ENCODE measurements around the gene SPATA32.

DNA sequence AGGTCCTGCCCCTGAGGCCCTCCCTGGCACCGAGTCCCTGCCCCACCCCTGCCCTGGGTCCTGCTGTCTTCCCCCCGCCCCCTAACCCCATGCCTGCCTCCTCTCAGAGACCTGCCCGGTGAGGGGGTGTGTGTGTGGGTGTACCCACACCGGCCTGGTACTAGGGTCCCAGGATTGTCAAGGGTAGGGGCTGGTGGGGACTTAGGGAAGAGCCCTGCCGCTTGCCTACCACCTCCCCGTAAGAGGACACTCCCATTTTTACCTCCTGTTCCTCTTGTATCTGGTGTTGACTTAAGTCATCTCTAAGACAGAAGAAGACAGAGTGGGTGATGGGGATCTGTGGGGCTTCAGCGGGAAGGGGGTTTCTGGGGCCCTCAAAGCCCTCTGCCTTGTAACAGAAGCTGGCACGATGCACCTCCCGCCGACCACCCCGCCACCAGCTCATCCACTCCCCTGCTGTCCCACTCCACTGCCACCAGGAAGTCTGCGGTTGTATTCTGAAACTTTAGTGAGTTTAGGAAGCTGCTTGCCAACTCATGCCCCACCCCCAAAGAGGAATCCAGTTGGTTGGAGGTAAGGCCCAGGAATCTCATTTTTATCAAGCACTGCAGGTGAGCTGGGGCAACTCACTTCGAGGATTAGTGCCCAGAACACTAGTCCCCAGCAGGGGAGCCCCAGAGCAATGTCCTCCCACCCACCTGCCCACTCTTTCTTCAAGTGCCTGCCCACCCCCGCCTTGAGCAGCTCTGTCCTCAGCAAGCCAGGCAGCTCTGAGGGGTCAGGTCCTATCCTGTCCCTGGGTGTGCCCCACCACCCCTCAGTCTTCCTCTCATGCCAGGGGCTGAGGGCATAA is 5.6 kb downstream of the SPATA32 start:
- TF ChIP-seq, protein P1, sequence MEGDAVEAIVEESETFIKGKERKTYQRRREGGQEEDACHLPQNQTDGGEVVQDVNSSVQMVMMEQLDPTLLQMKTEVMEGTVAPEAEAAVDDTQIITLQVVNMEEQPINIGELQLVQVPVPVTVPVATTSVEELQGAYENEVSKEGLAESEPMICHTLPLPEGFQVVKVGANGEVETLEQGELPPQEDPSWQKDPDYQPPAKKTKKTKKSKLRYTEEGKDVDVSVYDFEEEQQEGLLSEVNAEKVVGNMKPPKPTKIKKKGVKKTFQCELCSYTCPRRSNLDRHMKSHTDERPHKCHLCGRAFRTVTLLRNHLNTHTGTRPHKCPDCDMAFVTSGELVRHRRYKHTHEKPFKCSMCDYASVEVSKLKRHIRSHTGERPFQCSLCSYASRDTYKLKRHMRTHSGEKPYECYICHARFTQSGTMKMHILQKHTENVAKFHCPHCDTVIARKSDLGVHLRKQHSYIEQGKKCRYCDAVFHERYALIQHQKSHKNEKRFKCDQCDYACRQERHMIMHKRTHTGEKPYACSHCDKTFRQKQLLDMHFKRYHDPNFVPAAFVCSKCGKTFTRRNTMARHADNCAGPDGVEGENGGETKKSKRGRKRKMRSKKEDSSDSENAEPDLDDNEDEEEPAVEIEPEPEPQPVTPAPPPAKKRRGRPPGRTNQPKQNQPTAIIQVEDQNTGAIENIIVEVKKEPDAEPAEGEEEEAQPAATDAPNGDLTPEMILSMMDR (IDR thresholded peaks at IDR 0.05) = no peak
- TF ChIP-seq POLR2A (IDR thresholded peaks at IDR 0.05) = no peak
- TF ChIP-seq POLR2AphosphoS5 (IDR thresholded peaks at IDR 0.05) = no peak
- TF ChIP-seq EP300 (IDR thresholded peaks at IDR 0.05; ENCODE audit: low read depth) = no peak

All from transverse colon (tissue), 4 donors.